ENCODE data around the gene FAM163B. TPM values are rescaled to one million over a fixed set of nuclear protein-coding genes. Genes with fewer than 3 reads are reported as not detected.

FAM163B gene
- total and polyA plus RNA-seq, 2 donors, result 0.27 to 2.0 TPM

- Histone ChIP-seq H3K27me3 (ENCODE audit: control insufficient read depth in 2 of 2, insufficient read depth in 1 of 2, low read length in 1 of 2) (peaks cover 0 to 50% of the 10 kb centered on the region in 2 donors), H3K27ac (ENCODE audit: low read depth in 1 of 2, low read length in 1 of 2) (no peak overlapping the region), H3K4me1 (ENCODE audit: control insufficient read depth in 2 of 2, insufficient read depth in 2 of 2, low read length in 2 of 2) (peaks cover 8 to 62% of the 10 kb centered on the region in 2 donors), H3K4me3 (ENCODE audit: low read length in 2 of 2) (no peak overlapping the region), H3K9me3 (ENCODE audit: control insufficient read depth in 2 of 2, insufficient read depth in 1 of 2, low read length in 1 of 2) (no peaks in the 10 kb centered on the region), H3K36me3 (ENCODE audit: control insufficient read depth in 2 of 2, insufficient read depth in 2 of 2, low read length in 1 of 2) (no peaks in the 10 kb centered on the region)
- DNase-seq (ENCODE audit: low read depth in 6 of 9, low spot score in 9 of 9), result no peak
- WGBS, result 89% methylated on average over 15 of the region's 15 CpGs
These were observed 36.3 kb downstream of the FAM163B start for GRCh38 chr9:133572821-133573361.

- peak overlapping the region in 1 of 2 donors; percentile 36 for H3K27ac ChIP-seq (ENCODE audit: low read depth in 1 of 2, low read length in 1 of 2)
- H3K4me3 ChIP-seq (ENCODE audit: low read length in 2 of 2), result no peak overlapping the region
- WGBS, result 92% methylated on average over 20 of the region's 20 CpGs
- H3K36me3 ChIP-seq (ENCODE audit: control insufficient read depth in 2 of 2, insufficient read depth in 2 of 2, low read length in 1 of 2), result no peaks in the 10 kb centered on the region
- peaks cover 0 to 44% of the 10 kb centered on the region in 2 donors for H3K27me3 ChIP-seq (ENCODE audit: control insufficient read depth in 2 of 2, insufficient read depth in 1 of 2, low read length in 1 of 2)
- H3K9me3 ChIP-seq (ENCODE audit: control insufficient read depth in 2 of 2, insufficient read depth in 1 of 2, low read length in 1 of 2), result no peaks in the 10 kb centered on the region
- peaks cover 8 to 53% of the 10 kb centered on the region in 2 donors for H3K4me1 ChIP-seq (ENCODE audit: control insufficient read depth in 2 of 2, insufficient read depth in 2 of 2, low read length in 2 of 2)
- DNase-seq (ENCODE audit: low read depth in 6 of 9, low spot score in 9 of 9), result no peak
These were observed 37.1 kb downstream of the FAM163B start for GRCh38 chr9:133571896-133572595.

DNA sequence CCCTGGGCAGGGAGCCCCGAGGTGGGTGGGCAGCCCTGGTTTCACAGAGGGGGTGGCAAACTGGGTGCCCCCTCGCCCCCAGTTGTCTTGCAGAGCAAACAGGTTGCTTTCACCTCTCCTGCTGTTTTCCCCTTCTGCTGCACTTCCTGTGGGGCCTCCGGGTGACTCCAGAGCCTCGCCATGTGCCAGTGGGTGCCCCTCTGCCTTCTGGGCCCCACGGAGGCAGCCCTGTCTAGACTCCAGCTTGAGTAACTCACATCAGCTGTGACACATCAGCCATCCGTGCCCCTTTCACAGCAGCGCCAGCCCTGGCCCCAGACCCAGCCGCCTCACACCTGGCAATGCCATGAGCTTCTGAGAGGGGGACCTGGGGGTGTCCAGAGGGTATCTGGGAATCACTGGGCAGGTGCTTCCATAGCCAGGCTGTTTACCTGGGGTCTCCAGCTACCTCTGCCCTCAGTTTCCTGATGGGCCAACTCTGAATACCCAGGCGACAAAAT lies 37.7 kb downstream of the FAM163B start:
- Histone ChIP-seq H3K27ac (ENCODE audit: low read depth in 1 of 2, low read length in 1 of 2) (peak overlapping the region in 1 of 2 donors; percentile 37), H3K4me3 (ENCODE audit: low read length in 2 of 2) (no peak overlapping the region), H3K4me1 (ENCODE audit: control insufficient read depth in 2 of 2, insufficient read depth in 2 of 2, low read length in 2 of 2) (peaks cover 8 to 47% of the 10 kb centered on the region in 2 donors), H3K27me3 (ENCODE audit: control insufficient read depth in 2 of 2, insufficient read depth in 1 of 2, low read length in 1 of 2) (peaks cover 0 to 39% of the 10 kb centered on the region in 2 donors), H3K9me3 (ENCODE audit: control insufficient read depth in 2 of 2, insufficient read depth in 1 of 2, low read length in 1 of 2) (no peaks in the 10 kb centered on the region), H3K36me3 (ENCODE audit: control insufficient read depth in 2 of 2, insufficient read depth in 2 of 2, low read length in 1 of 2) (no peaks in the 10 kb centered on the region)
- DNase-seq (ENCODE audit: low read depth in 6 of 9, low spot score in 9 of 9), result peak in 2 of 9 donors; percentile 63 to 76
- WGBS, result 48% methylated on average over 9 of the region's 9 CpGs

- no peak overlapping the region for H3K4me3 ChIP-seq (ENCODE audit: low read length in 2 of 2)
- H3K4me1 ChIP-seq (ENCODE audit: control insufficient read depth in 2 of 2, insufficient read depth in 2 of 2, low read length in 2 of 2), result peaks cover 8 to 40% of the 10 kb centered on the region in 2 donors
- no peaks in the 10 kb centered on the region for H3K9me3 ChIP-seq (ENCODE audit: control insufficient read depth in 2 of 2, insufficient read depth in 1 of 2, low read length in 1 of 2)
- 81% methylated on average over 16 of the region's 16 CpGs for whole genome bisulfite sequencing
- no peaks in the 10 kb centered on the region for H3K36me3 ChIP-seq (ENCODE audit: control insufficient read depth in 2 of 2, insufficient read depth in 2 of 2, low read length in 1 of 2)
- no peak overlapping the region for H3K27ac ChIP-seq (ENCODE audit: low read depth in 1 of 2, low read length in 1 of 2)
- no peak for DNase-seq (ENCODE audit: low read depth in 6 of 9, low spot score in 9 of 9)
- H3K27me3 ChIP-seq (ENCODE audit: control insufficient read depth in 2 of 2, insufficient read depth in 1 of 2, low read length in 1 of 2), result peaks cover 0 to 35% of the 10 kb centered on the region in 2 donors
These were observed 38.5 kb downstream of the FAM163B start for GRCh38 chr9:133570691-133571080.

DNA sequence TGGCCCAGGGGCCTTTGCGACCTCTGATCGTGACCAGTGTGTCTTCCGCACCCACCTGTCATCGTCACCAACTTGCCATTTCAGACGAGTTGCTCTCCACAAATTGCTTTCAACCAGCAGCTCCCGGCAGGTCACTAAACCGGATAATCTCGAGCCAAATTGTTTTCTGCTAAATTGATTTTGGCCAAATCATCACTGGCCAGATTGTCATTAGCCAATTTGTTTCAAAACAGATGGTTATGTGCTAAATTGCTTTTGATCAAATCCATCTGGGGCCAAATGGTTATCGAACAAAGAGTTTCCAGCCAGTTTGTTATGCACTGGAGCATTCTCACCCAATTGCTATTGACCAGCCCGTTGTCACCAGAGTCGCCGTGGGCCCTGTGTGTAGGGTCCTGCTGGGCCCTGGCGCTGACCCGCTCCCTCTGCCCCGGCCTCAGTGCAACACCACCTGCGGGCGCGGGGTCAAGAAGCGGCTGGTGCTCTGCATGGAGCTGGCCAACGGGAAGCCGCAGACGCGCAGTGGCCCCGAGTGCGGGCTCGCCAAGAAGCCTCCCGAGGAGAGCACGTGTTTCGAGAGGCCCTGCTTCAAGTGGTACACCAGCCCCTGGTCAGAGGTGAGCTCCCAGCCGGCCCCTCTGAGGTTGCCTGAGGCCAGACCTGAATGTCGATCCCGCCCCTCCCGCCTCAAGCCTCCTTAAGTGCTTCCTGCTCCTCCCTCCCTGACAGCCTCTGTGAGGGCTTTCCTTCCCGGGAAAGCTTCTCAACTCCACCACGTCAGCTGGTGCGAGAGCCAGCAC lies 39.1 kb downstream of the FAM163B start:
- peaks cover 8 to 35% of the 10 kb centered on the region in 2 donors for H3K4me1 ChIP-seq (ENCODE audit: control insufficient read depth in 2 of 2, insufficient read depth in 2 of 2, low read length in 2 of 2)
- WGBS, result 81% methylated on average over 36 of the region's 36 CpGs
- DNase-seq (ENCODE audit: low read depth in 6 of 9, low spot score in 9 of 9), result no peak
- no peak overlapping the region for H3K4me3 ChIP-seq (ENCODE audit: low read length in 2 of 2)
- H3K27me3 ChIP-seq (ENCODE audit: control insufficient read depth in 2 of 2, insufficient read depth in 1 of 2, low read length in 1 of 2), result peaks cover 3 to 40% of the 10 kb centered on the region in 2 donors
- H3K27ac ChIP-seq (ENCODE audit: low read depth in 1 of 2, low read length in 1 of 2), result no peak overlapping the region
- H3K36me3 ChIP-seq (ENCODE audit: control insufficient read depth in 2 of 2, insufficient read depth in 2 of 2, low read length in 1 of 2), result no peaks in the 10 kb centered on the region
- no peaks in the 10 kb centered on the region for H3K9me3 ChIP-seq (ENCODE audit: control insufficient read depth in 2 of 2, insufficient read depth in 1 of 2, low read length in 1 of 2)

DNA sequence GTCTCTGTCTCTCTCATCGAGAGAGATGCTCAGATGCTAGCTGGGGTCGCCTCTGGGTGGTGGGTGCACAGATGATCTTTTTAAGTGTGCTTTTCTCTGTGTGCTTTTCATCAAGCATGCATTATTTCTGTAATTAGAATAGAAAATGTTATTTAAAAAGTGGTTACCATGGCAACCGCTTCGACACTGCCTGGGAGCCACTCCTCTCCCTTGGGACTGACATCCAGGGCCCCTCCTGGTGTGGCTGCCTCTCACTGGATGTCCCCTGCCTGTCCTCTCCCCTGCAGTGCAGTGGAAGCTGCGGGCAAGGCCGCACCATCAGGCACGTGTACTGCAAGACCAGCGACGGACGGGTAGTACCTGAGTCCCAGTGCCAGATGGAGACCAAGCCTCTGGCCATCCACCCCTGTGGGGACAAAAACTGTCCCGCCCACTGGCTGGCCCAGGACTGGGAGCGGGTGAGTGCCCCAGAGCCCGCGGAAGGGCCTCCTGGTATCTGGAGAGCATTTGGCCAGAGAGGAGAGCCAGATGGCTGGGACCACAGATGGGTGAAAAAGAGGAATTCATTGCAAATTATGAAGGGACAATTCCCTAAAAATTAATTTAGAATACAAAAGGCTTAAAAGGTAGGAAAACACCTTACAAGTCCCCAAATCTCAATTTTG lies 39.9 kb downstream of the FAM163B start:
- no peak for DNase-seq (ENCODE audit: low read depth in 6 of 9, low spot score in 9 of 9)
- 94% methylated on average over 14 of the region's 14 CpGs for WGBS
- no peak overlapping the region for H3K4me3 ChIP-seq (ENCODE audit: low read length in 2 of 2)
- H3K36me3 ChIP-seq (ENCODE audit: control insufficient read depth in 2 of 2, insufficient read depth in 2 of 2, low read length in 1 of 2), result no peaks in the 10 kb centered on the region
- H3K27ac ChIP-seq (ENCODE audit: low read depth in 1 of 2, low read length in 1 of 2), result no peak overlapping the region
- peaks cover 3 to 45% of the 10 kb centered on the region in 2 donors for H3K27me3 ChIP-seq (ENCODE audit: control insufficient read depth in 2 of 2, insufficient read depth in 1 of 2, low read length in 1 of 2)
- H3K4me1 ChIP-seq (ENCODE audit: control insufficient read depth in 2 of 2, insufficient read depth in 2 of 2, low read length in 2 of 2), result peaks cover 8 to 40% of the 10 kb centered on the region in 2 donors
- H3K9me3 ChIP-seq (ENCODE audit: control insufficient read depth in 2 of 2, insufficient read depth in 1 of 2, low read length in 1 of 2), result no peaks in the 10 kb centered on the region

GRCh38 chr9:133568186-133568585 lies 41.0 kb downstream of the FAM163B start:
- WGBS, result 94% methylated on average over 33 of the region's 33 CpGs
- no peaks in the 10 kb centered on the region for H3K9me3 ChIP-seq (ENCODE audit: control insufficient read depth in 2 of 2, insufficient read depth in 1 of 2, low read length in 1 of 2)
- peaks cover 8 to 41% of the 10 kb centered on the region in 2 donors for H3K4me1 ChIP-seq (ENCODE audit: control insufficient read depth in 2 of 2, insufficient read depth in 2 of 2, low read length in 2 of 2)
- no peak overlapping the region for H3K27ac ChIP-seq (ENCODE audit: low read depth in 1 of 2, low read length in 1 of 2)
- no peaks in the 10 kb centered on the region for H3K36me3 ChIP-seq (ENCODE audit: control insufficient read depth in 2 of 2, insufficient read depth in 2 of 2, low read length in 1 of 2)
- H3K27me3 ChIP-seq (ENCODE audit: control insufficient read depth in 2 of 2, insufficient read depth in 1 of 2, low read length in 1 of 2), result peaks cover 3 to 48% of the 10 kb centered on the region in 2 donors
- H3K4me3 ChIP-seq (ENCODE audit: low read length in 2 of 2), result no peak overlapping the region
- DNase-seq (ENCODE audit: low read depth in 6 of 9, low spot score in 9 of 9), result no peak

- DNase-seq (ENCODE audit: low read depth in 6 of 9, low spot score in 9 of 9), result no peak
- Histone ChIP-seq H3K27ac (ENCODE audit: low read depth in 1 of 2, low read length in 1 of 2) (no peak overlapping the region), H3K4me3 (ENCODE audit: low read length in 2 of 2) (no peak overlapping the region), H3K9me3 (ENCODE audit: control insufficient read depth in 2 of 2, insufficient read depth in 1 of 2, low read length in 1 of 2) (no peaks in the 10 kb centered on the region), H3K36me3 (ENCODE audit: control insufficient read depth in 2 of 2, insufficient read depth in 2 of 2, low read length in 1 of 2) (no peaks in the 10 kb centered on the region), H3K4me1 (ENCODE audit: control insufficient read depth in 2 of 2, insufficient read depth in 2 of 2, low read length in 2 of 2) (peaks cover 8 to 32% of the 10 kb centered on the region in 2 donors), H3K27me3 (ENCODE audit: control insufficient read depth in 2 of 2, insufficient read depth in 1 of 2, low read length in 1 of 2) (peaks cover 3 to 51% of the 10 kb centered on the region in 2 donors)
- 93% methylated on average over 17 of the region's 17 CpGs for WGBS
These were observed 42.4 kb downstream of the FAM163B start for GRCh38 chr9:133566817-133567216.
